Heart left ventricle (tissue), 16 donors: ENCODE results near the gene CNTN5. TPM values are rescaled to one million over a fixed set of nuclear protein-coding genes. Genes with fewer than 3 reads are reported as not detected.

Source experiments
- ATAC-seq, 4 donors: fragments of 200-7000 bp; cut with Tn5 transposase; one replicate each; pipeline ENCODE4 v1.9.1; 2020 to 2022; ENCODE audit warnings: moderate library complexity in 4 of 4, mild to moderate bottlenecking in 3 of 4, moderate number of reproducible peaks in 1 of 4
- DNase-seq, 5 donors: peaks; one replicate each; pipeline ENCODE4 v3.0.0-alpha.2; 2020
- H3K27ac ChIP-seq, 12 donors: fragments of 200-600 bp; sonication (generic) in 4 of 12; one replicate each; pipeline versions ENCODE4 v1.5.0 to v1.8.0; 2016 to 2022; ENCODE audit warnings: mild to moderate bottlenecking in 2 of 12
- H3K27me3 ChIP-seq, 9 donors: fragments of 200-600 bp; sonication (generic) in 2 of 9; one replicate each; pipeline versions ENCODE4 v1.5.1 to v1.8.0; 2016 to 2022; ENCODE audit warnings: mild to moderate bottlenecking in 3 of 9
- H3K36me3 ChIP-seq, 9 donors: fragments of 200-600 bp; sonication (generic) in 2 of 9; one replicate each; pipeline versions ENCODE4 v1.5.0 to v1.8.0; 2018 to 2022; ENCODE audit warnings: mild to moderate bottlenecking in 2 of 9
- H3K4me1 ChIP-seq, 12 donors: fragments of 200-600 bp; sonication (generic) in 4 of 12; one replicate each; pipeline versions ENCODE4 v1.5.0 to v1.8.0; 2016 to 2022; ENCODE audit warnings: mild to moderate bottlenecking in 3 of 12
- H3K4me3 ChIP-seq, 12 donors: fragments of 200-600 bp; sonication (generic) in 4 of 12; one replicate each; pipeline versions ENCODE4 v1.5.0 to v1.8.0; 2017 to 2022; ENCODE audit warnings: mild to moderate bottlenecking in 9 of 12, moderate library complexity in 4 of 12
- H3K9me3 ChIP-seq, 12 donors: fragments of 200-600 bp; sonication (generic) in 4 of 12; one replicate each; pipeline versions ENCODE4 v1.5.0 to v1.8.0; 2016 to 2022; ENCODE audit warnings: mild to moderate bottlenecking in 1 of 12
- POLR2A ChIP-seq, 2 donors: fragments of 450-650 bp; IDR thresholded peaks; one replicate each; pipeline ENCODE4 v1.6.1; 2017; ENCODE audit warnings: antibody characterized with exemption in 2 of 2, mild to moderate bottlenecking in 2 of 2, moderate library complexity in 2 of 2
- WGBS, 4 donors: extraction: QIAGEN DNeasy Blood & Tissue Kit in 2 of 4; methylation state at CpG; one replicate each; pipeline versions ENCODE4 v1.1.5 to v1.1.7; 2013 to 2018; 5-methylcytosine and 5-hydroxymethylcytosine counted together
- intact Hi-C, 10 donors: fragments of 100-400 bp; cut with DNase I; formaldehyde crosslinking; loops; one replicate each; pipeline versions ENCODE4 v1.11.1 to v1.14.2; 2022
- polyA plus RNA-seq, 2 donors: library from polyadenylated mRNA; stranded (reverse); fragments of 200-250 nt; gene quantifications; one replicate each; pipeline ENCODE4 v1.2.3, GENCODE V29; 2013
- total RNA-seq, 9 donors: library from RNA; depleted of rRNA in 2 of 9; stranded (reverse); fragments of >200 nt in 2 of 9; fragmentation: NEBNext Ultra II Directional in 3 of 9; extraction: Animal tissue kit (Norgen Biotek cat#: 25700) in 3 of 9; gene quantifications; one replicate each; pipeline versions ENCODE4 v1.1.0 to v1.2.4, GENCODE V29; 2016 to 2023
- TF ChIP-seq, protein P1 (sequence below), 12 donors: fragments of 200-600 bp; sonication (generic) in 4 of 12; IDR thresholded peaks; one replicate each; pipeline versions ENCODE4 v1.5.0 to v1.8.0; 2018 to 2022; ENCODE audit warnings: antibody characterized with exemption in 12 of 12, mild to moderate bottlenecking in 5 of 12
- donor health status: ischemic (EF 13 %, LVEDD 7.1; RV severe dilation, severe dysfunction).
- donor health status: healthy with polysubstance abuse.
- donor health status: DM: no; HTN: yes; CAD: no.
- donor health status: DM: no; HTN: no; CAD: no.
- donor health status: ischemic (EF 25% LVEDD 6.9; RV normal size, moderate dysfunction).
- donor health status: ischemic (EF 25% LVEDD 5.7; RV mildly dilated, moderate dysfunction).
- donor health status: healthy.
- donor health status: DM: yes; HTN: yes; CAD: no.
- donor health status: ischemic (EF 35%, LVEDD 5.7; RV mildly dilated, moderate dysfunction).
- donor health status: nonischemic (EF 11% LVEDD 7.7; RV severe dilation, severe dysfunction).
- donor health status: DM: yes; HTN: yes; CAD: no.
- donor health status: PGD.
- donor health status: ischemic (EF 29% LVEDD 5.4; RV normal size, mild dysfunction).
- donor health status: nonischemic (EF 23%, LVEDD 6.1; RV moderate dilation, normal function).

CNTN5 gene
- total and polyA plus RNA-seq, 11 donors: 0.11 to 0.16 TPM; not detected in 9

DNA sequence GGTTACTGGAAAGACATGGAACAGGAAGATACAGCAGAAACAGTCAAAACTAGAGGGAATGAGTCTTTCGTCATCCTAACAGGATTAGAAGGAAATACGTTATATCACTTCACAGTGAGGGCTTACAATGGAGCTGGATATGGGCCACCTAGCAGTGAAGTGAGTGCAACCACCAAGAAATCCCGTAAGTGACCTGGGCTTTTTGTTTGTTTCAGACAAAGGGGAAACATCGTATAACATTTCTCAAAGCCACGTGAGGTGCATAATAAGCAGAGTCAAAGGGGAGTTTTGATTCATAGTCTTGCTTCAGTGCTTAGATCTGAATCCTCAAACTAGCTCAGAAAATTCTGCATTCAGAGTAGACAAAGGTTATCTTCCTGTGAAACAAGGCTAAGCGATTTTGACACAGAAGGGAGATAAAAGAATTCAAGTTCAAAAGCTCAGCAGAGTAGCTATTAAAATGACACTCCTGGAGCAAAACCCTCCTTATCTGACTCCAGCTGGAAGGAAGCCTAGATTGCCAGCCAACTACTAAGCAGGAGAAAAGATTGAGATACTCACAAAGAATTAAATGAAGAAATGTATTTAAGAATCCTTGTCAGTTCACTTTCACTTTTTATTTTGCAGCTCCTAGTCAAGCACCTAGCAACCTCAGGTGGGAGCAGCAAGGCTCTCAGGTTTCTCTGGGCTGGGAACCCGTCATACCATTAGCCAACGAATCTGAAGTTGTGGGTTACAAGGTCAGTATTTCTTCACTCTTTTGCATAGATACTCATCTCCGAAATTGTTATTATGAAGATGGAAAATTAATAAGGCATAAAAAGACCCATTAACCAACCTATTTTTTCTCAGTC lies 1319.9 kb downstream of the CNTN5 start:
- intact Hi-C loops: no loop called here
- Histone ChIP-seq H3K27me3 (no peaks in the 10 kb centered on the region), H3K9me3 (peaks cover 0 to 3% (median 0%) of the 10 kb centered on the region in 12 donors), H3K4me3 (no peak overlapping the region), H3K4me1 (peaks cover 0 to 6% (median 0%) of the 10 kb centered on the region in 12 donors), H3K27ac (no peak overlapping the region), H3K36me3 (no peaks in the 10 kb centered on the region)
- ATAC-seq: no peak
- no peak for TF ChIP-seq POLR2A (IDR thresholded peaks at IDR 0.05)
- TF ChIP-seq, protein P1, sequence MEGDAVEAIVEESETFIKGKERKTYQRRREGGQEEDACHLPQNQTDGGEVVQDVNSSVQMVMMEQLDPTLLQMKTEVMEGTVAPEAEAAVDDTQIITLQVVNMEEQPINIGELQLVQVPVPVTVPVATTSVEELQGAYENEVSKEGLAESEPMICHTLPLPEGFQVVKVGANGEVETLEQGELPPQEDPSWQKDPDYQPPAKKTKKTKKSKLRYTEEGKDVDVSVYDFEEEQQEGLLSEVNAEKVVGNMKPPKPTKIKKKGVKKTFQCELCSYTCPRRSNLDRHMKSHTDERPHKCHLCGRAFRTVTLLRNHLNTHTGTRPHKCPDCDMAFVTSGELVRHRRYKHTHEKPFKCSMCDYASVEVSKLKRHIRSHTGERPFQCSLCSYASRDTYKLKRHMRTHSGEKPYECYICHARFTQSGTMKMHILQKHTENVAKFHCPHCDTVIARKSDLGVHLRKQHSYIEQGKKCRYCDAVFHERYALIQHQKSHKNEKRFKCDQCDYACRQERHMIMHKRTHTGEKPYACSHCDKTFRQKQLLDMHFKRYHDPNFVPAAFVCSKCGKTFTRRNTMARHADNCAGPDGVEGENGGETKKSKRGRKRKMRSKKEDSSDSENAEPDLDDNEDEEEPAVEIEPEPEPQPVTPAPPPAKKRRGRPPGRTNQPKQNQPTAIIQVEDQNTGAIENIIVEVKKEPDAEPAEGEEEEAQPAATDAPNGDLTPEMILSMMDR (IDR thresholded peaks at IDR 0.05): no peak
- no peak for DNase-seq
- 31 to 40% (median 38%) methylated on average over 9 of the region's 9 CpGs for WGBS, 4 donors

DNA sequence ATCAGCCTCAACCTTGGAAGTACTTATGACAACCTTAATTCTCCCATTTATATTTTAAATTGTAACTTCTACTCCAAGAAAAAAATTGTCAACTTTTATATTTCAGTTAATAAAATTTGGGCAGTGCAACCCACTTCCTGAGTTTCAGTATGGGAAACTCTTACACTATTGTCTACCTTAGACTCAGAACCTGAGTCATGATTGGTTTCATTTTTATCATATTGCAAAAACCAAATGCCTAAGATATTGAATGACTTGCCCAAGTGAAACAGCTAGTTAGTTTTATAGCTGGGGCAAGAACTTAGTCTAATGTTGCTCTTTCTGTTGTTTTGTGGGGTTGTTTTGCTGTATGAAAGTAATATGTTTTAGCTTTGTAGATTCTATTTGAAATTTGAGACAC lies 1332.3 kb downstream of the CNTN5 start:
- DNase-seq (no peak), ATAC-seq (no peak)
- Histone ChIP-seq H3K4me1 (no peaks in the 10 kb centered on the region), H3K36me3 (no peaks in the 10 kb centered on the region), H3K27me3 (no peaks in the 10 kb centered on the region), H3K27ac (no peak overlapping the region), H3K4me3 (no peak overlapping the region), H3K9me3 (no peaks in the 10 kb centered on the region)
- TF ChIP-seq POLR2A (IDR thresholded peaks at IDR 0.05): no peak
- TF ChIP-seq, protein P1 (IDR thresholded peaks at IDR 0.05): no peak
- intact Hi-C loops: no loop called here

DNA sequence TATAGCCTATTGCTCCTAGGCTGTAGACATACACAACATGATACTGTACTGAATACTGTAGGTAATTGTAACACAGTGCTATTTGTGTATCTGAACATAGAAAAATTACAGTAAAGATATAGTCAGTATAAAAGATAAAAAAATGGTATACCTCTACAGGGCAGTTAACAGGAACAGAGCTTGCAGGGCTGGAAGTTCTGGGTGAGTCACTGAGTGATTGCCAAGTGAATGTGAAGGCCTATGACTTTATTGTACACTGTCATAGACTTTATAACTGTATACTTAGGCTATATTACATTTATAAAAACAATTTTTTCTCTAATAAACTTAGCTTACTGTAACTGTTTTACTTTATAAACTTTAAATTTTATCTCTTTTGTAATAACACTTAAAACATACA lies 1334.0 kb downstream of the CNTN5 start:
- Histone ChIP-seq H3K27ac (no peak overlapping the region), H3K27me3 (no peaks in the 10 kb centered on the region), H3K4me3 (no peak overlapping the region), H3K4me1 (no peaks in the 10 kb centered on the region), H3K36me3 (no peaks in the 10 kb centered on the region), H3K9me3 (no peaks in the 10 kb centered on the region)
- intact Hi-C loops: no loop called here
- TF ChIP-seq POLR2A (IDR thresholded peaks at IDR 0.05): no peak
- TF ChIP-seq, protein P1 (IDR thresholded peaks at IDR 0.05): no peak
- ATAC-seq (no peak), DNase-seq (no peak)

DNA sequence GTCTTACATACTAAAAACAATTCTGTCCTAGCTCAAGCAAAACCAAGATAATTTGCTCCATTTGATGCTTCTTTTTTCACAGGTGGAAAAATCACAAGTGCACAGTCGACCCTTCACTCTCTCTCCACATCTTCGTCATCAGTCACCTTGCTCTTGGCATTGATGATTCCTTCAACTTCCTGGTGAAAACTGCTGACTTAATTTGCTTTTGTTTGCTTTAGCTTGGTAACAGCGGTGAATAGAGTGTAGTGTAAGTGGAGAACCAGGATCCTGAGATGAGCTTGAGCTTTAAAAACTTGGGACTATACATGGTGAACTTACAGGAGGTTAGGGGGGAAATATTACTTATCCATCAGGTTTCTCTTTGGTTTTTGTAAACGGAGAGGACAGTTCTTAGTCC lies 1335.3 kb downstream of the CNTN5 start:
- Histone ChIP-seq H3K36me3 (no peaks in the 10 kb centered on the region), H3K9me3 (peaks cover 0 to 6% (median 0%) of the 10 kb centered on the region in 12 donors), H3K4me3 (no peak overlapping the region), H3K27ac (no peak overlapping the region), H3K4me1 (no peaks in the 10 kb centered on the region), H3K27me3 (no peaks in the 10 kb centered on the region)
- DNase-seq: no peak
- 66 to 76% (median 71%) methylated on average over 4 of the region's 4 CpGs for WGBS, 4 donors
- intact Hi-C loops: no loop called here
- no peak for ATAC-seq
- no peak for TF ChIP-seq POLR2A (IDR thresholded peaks at IDR 0.05)
- TF ChIP-seq, protein P1 (IDR thresholded peaks at IDR 0.05): no peak
